GM13976 (cell line): ENCODE results near the gene APOL6.

Experiments used
- DNase-seq: peaks from one replicate; pipeline ENCODE4 v3.0.0; 2012; ENCODE audit warnings: low spot score
- CTCF ChIP-seq: IDR thresholded peaks from 2 replicates; pipeline ENCODE4 v1.5.1; 2012; ENCODE audit warnings: borderline replicate concordance, mild to moderate bottlenecking; ENCODE audit not compliant: insufficient read depth; ENCODE audit errors: extremely low read depth, missing control alignments, control extremely low read depth
- in situ Hi-C: fragments of 300-500 bp; cut with MboI; formaldehyde crosslinking; loops from one replicate; pipeline ENCODE4 v1.12.0; 2022; ENCODE audit warnings: low sequenced_read_pairs, mixed read lengths, inconsistent platforms; ENCODE audit not compliant: unreplicated experiment

APOL6 gene

DNA sequence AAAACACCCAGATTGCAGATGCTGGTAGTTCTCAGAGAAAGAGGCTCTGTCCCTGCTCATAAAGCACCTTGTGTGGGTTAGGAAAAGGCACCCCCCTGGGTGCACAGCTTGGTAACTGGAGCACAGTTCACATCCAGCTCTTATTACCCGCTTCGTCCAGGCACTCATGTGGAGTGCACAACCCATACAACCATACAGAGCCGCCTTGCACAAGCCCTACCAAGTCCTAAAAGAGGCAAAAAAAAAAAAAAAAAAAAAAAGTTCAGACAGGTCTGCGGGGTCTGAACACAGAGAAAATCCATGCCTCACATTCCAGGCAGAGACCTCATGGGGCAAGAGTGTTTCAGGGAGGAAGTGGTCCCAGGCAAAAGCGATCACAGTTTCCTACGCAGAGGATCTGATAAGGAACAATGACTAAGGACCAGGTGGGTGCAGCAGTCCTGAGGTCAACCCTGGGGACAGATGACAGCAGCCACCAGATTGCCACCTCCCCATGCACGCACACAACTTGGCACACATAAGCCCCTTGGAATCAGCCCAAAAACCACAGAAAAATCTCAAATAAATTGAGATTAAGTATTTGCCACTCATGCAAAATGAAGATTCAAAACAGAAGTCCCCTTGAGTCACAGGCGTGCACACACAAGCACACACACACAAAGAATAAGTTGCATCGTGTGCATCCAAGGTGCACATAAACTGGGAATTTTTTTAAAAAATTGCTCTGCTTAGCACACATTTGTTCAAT, 43.5 kb upstream of the APOL6 start:
- DNase-seq: no peak
- TF ChIP-seq CTCF: no peak
- in situ Hi-C loops: no loop called here

GRCh38 chr22:35605369-35605680, 42.9 kb upstream of the APOL6 start:
- no peak for TF ChIP-seq CTCF
- no peak for DNase-seq
- in situ Hi-C loops: no loop called here

DNA sequence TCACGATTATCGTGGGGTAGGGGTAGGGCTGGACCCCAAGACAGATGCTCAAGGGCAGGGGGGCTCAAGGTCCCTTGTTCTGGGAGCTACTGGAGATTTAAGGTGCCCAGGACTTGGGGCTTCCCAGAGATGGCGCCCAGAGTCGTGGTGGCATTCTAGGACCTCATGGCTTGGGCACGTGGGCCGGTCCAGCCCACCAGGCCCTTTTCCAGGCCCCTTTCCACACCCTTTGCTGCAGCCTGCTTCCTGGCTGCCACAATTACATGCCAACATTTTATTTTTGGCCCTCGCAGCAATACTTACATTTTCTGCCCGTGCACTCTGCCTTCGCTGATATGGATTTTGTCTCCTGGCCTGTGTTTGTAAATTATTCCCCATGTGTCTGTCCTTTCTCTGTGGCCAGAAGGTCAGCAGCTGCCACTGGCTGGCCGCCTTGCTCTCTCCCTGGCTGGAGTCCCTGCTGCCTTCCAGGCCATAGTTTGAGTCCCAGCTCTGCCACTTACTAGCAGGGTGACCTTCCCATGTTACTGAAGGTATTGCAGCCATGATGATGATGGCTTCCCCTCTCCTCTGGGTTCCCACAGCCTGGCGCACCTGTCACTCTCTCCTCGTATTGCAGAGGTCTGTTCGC, 42.3 kb upstream of the APOL6 start:
- TF ChIP-seq CTCF: no peak
- in situ Hi-C loops: no loop called here
- DNase-seq: no peak

DNA sequence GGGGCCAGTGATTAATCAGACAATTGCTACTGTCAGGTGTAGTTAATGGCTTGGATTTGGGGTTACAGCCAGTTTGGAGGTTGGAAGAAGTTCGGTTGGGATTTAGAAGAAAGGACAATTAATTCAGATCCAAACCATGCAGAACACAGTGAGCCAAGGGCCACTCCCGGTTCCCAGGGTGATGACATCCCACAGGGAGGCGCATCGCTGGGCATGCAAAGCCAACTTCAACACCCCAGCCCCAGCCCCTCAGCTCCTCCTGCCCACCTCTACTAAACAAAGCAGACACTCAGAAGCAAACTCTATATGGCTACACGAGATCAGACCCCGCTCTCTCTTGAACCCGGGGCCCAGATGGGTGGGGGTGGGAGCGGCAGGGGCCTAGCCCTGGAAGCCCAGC, 41.3 kb upstream of the APOL6 start:
- TF ChIP-seq CTCF: no peak
- in situ Hi-C loops: no loop called here
- no peak for DNase-seq

DNA sequence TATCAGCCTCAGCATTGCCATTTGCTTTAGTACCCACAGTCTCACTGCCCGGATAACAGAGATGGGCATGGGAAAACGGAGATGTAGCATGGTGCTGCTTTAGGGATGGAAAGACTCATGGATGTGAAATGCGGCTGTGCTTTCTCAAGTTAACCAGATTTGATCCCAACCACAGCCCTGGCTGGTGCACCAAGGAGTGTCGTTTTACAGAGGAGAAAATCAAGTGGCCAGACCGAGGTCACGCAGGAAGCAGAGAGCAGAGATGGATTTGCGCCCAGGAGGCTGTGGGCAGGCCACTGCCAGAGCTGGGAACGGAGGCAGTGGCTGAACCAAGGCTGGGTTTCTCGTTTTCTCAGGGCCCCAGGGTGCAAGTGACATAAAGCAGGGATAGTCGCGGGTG, 40.2 kb upstream of the APOL6 start:
- no peak for TF ChIP-seq CTCF
- DNase-seq: no peak
- in situ Hi-C loops: no loop called here

- TF ChIP-seq CTCF: no peak
- in situ Hi-C loops: no loop called here
- DNase-seq: no peak
Measured at GRCh38 chr22:35609261-35609660, 39.0 kb upstream of the APOL6 start.
